HFFc6 (cell line): Measurements from ENCODE around the gene CHMP1B. TPM values are rescaled to one million over a fixed set of nuclear protein-coding genes. Genes with fewer than 3 reads are reported as not detected.

Source experiments
- DNase-seq: peaks from one replicate; pipeline ENCODE4 v3.0.0-alpha.2; 2018
- H3K27ac Mint-ChIP-seq: 2 replicates; pipeline ENCODE4 v1.8.0; 2020; ENCODE audit warnings: mild to moderate bottlenecking, mixed read lengths
- H3K27me3 Mint-ChIP-seq: 2 replicates; pipeline ENCODE4 v1.8.0; 2021; ENCODE audit warnings: mild to moderate bottlenecking, moderate library complexity, mixed read lengths; ENCODE audit not compliant: insufficient read depth
- H3K36me3 Mint-ChIP-seq: 2 replicates; pipeline ENCODE4 v1.8.0; 2021; ENCODE audit warnings: low read depth, mixed read lengths
- H3K4me1 Mint-ChIP-seq: 2 replicates; pipeline ENCODE4 v1.8.0; 2020; ENCODE audit warnings: low read depth, mixed read lengths
- H3K4me3 Mint-ChIP-seq: 2 replicates; pipeline ENCODE4 v1.8.0; 2020; ENCODE audit warnings: mild to moderate bottlenecking, moderate library complexity, mixed read lengths
- H3K9me3 Mint-ChIP-seq: 2 replicates; pipeline ENCODE4 v1.8.0; 2020; ENCODE audit warnings: mild to moderate bottlenecking, mixed read lengths
- CTCF ChIP-seq: fragments of 200-600 bp; sonication (generic); IDR thresholded peaks from 2 replicates; pipeline ENCODE4 v1.5.0; 2021; ENCODE audit warnings: antibody characterized with exemption, mild to moderate bottlenecking
- total RNA-seq, 6 experiments: library from RNA; stranded (reverse); fragmentation: NEBNext Ultra II Directional; extraction: Animal tissue kit (Norgen Biotek cat#: 25700); gene quantifications; 2 replicates in 1 of 6; 3 replicates in 5 of 6; pipeline ENCODE4 v1.2.3, GENCODE V29; 2021

The CHMP1B gene
- total RNA-seq, 6 experiments from 2014 or later = 30.9 to 33.7 (median 32.5) TPM

DNA sequence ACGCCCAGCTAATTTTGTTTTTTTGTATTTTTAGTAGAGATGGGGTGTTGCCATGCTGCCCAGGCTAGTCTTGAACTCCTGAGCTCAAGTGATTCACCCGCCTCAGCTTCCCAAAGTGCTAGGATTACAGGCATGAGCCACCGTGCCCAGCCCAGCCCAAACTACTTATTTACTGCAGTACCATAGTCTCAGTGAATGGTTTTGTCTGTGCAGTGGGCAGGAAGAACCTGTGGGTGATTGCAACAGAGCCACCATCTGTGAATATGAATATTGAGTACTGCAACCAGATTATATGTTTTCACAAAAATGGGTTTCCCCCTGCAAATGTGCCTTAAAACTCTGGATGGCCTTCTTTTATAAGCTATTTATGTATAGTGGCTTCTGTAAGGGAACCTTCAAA, 47.9 kb downstream of the CHMP1B start:
- Mint-ChIP-seq H3K4me1 (peaks cover 11% of the 10 kb centered on the region), H3K27ac (no peak overlapping the region), H3K4me3 (no peak overlapping the region), H3K27me3 (no peaks in the 10 kb centered on the region), H3K36me3 (peaks cover 42% of the 10 kb centered on the region), H3K9me3 (no peaks in the 10 kb centered on the region)
- DNase-seq = no peak
- no peak for TF ChIP-seq CTCF

DNA sequence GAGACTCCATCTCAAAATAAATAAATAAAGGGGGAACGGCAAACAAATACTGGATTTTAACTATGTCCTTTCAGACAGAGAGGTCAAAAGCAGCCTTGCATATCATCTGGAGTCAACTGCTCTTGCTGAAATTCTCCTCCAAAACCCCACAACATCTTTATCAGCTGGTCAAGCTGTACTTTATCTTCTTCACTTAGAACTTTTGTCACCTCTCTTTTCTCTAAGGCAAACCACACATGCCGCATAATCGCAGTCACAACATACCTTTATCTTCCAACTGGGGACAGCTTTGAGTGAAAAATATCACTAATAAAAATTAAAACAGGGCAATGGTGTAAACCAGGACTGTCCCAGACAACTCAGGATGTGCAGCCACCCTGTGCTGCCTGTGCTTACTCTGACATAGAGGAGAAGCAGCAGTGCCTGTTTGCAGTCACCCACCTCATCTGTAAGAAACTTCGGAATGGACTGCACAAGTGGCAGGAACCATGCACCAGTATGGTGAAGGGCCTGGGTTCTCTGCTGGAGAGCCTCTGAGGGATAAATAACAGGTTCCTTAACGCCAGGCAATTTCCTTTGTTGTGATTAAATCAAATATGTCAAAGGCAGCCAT, 50.7 kb downstream of the CHMP1B start:
- H3K9me3 Mint-ChIP-seq = no peaks in the 10 kb centered on the region
- no peak overlapping the region for H3K27ac Mint-ChIP-seq
- H3K36me3 Mint-ChIP-seq = peaks cover 28% of the 10 kb centered on the region
- H3K4me3 Mint-ChIP-seq = no peak overlapping the region
- peaks cover 2% of the 10 kb centered on the region; the same call in 1 of the 2 replicates for H3K4me1 Mint-ChIP-seq
- no peaks in the 10 kb centered on the region for H3K27me3 Mint-ChIP-seq
- TF ChIP-seq CTCF = no peak
- DNase-seq = no peak

DNA sequence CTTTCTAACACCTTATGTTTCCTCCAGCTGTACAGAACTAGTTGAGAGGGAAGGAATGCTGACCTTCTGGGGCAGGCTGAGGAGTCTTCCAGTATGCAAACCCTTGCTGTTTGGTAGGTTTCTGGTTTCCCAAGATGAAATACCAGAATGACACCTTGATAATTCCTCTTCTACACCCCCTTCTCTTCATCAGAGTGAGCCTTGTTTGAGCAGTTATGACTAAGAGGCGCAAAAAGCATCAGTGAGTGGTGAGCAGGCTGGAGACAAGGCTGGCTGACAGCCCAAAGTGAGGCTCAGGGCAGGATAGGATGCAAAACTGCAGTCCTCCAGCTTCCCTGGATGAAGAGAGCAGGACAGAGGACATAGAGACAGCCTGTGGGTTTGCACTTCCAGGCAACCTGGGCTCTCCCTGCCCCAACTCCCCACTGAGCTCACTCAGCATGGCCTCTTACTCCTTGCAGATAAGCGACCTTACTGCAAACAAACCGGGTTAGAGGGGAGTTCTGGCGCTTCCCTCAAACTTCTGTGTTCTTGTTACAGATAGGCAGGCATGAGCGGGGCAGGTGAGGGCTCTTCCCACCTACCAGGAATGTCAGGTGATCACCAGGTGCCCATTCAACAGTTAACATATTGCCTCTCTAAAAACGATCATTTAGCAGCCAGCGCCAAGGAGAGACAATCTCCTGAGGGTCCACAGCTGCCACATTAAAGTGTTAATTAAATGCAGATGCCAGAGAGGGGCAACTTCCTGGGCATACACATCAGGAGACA, 51.5 kb downstream of the CHMP1B start:
- H3K36me3 Mint-ChIP-seq = peaks cover 25% of the 10 kb centered on the region
- peaks cover 10% of the 10 kb centered on the region; the same call in 1 of the 2 replicates for H3K4me1 Mint-ChIP-seq
- H3K27ac Mint-ChIP-seq = no peak overlapping the region
- no peaks in the 10 kb centered on the region for H3K9me3 Mint-ChIP-seq
- no peak for TF ChIP-seq CTCF
- no peak overlapping the region for H3K4me3 Mint-ChIP-seq
- no peaks in the 10 kb centered on the region for H3K27me3 Mint-ChIP-seq
- no peak for DNase-seq

Other genes starting within 250 kb of the CHMP1B start
- gene SLC35G4, start 241.8 kb upstream of the CHMP1B start, total RNA-seq = not detected
- gene GNAL, start 162.1 kb upstream of the CHMP1B start, total RNA-seq = under 1 TPM; 0.09 to 0.21 (median 0.17) TPM
- 10 to 100 TPM; 23.5 to 28.2 (median 26.0) TPM for gene MPPE1, start 56.9 kb downstream of the CHMP1B start, total RNA-seq
- 1 to 10 TPM; 1.2 to 2.5 (median 1.5) TPM for gene IMPA2, start 130.1 kb downstream of the CHMP1B start, total RNA-seq
- not detected for gene ANKRD62, start 242.4 kb downstream of the CHMP1B start, total RNA-seq